ENCODE results near the gene HK1.
"Not testable (repeated sequence)": the region's sequence is repeated elsewhere in the genome, so short reads cannot be mapped to it uniquely, and the experiment has no call there.

The HK1 gene

DNA sequence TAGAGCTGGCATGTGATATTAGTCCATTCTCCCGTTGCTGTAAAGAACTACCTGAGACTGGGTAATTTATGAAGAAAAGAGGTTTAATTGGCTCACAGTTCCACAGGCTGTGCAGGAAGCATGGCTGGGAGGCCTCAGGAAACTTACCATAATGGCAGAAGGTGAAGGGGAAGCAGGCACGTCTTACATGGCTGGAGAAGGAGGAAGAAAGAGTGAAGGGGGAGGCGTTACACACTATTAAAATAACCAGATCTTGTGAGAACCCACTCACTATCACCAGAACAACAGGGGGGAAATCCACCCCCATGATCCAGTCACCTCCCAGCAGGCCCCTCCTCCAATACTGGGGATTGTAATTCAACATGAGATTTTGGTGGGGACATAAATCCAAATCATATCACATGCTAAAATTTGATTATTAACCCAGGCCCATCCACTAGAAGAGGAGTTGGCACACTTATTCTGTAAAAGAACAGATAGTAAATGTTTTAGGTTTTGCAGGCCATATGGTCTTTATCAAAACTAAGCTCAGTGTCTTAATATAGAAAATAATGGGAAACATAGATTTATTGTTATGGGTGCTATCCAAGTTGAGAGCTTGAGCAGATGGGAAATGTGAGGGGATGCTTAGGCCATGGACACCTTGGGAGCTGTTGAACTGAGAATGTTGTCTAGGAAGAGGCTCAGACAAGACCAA, 18.6 kb upstream of the HK1 start:
- no peak for DNase-seq

DNA sequence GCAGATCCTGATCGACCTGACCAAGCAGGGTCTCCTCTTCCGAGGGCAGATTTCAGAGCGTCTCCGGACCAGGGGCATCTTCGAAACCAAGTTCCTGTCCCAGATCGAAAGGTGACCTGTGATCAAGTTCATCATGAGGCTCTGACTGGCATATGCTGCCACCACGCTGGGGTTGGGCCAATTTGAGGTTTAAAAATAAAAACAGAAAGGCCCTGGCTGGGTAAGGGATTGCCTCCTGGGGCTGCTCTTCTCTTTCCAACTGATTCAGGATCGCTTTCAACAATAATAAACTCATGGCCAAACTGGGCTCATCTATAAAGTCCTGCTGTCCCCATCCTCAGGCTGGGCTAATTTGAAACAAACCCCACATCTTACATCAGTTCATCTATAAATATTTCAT, 17.1 kb upstream of the HK1 start:
- no peak for DNase-seq

DNA sequence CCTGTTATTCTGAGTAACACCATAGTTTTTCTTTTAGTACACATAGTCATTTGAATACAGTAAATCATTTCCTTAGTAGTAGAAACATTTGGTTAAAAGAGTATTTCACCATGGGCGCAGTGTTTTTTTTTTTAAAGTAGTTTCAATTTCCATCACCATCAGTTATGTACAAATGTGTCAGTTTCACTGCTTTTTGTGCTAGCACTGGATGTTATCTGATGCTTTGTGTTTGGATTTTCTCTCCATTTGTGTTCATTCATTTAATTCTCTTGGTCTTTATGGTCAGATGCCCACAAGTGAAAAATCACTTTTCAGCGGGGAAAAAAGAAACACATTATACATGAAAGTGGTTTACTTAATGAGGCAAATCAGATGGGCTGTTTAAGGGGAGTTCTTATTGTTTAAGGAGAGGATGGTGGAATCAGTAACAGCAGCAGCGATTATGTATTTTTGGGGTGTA, 16.0 kb upstream of the HK1 start:
- no peak for DNase-seq

DNA sequence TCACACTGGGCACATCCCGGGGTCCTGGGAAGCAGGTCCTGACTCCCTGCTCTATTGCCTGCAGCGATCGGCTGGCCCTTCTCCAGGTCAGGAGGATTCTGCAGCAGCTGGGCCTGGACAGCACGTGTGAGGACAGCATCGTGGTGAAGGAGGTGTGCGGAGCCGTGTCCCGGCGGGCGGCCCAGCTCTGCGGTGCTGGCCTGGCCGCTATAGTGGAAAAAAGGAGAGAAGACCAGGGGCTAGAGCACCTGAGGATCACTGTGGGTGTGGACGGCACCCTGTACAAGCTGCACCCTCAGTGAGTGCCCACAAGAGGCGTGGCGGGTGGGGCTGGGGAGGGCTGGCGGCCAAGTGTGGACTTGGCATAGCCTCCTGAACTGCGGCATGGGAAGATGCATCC, 12.8 kb upstream of the HK1 start:
- no peak for DNase-seq

DNA sequence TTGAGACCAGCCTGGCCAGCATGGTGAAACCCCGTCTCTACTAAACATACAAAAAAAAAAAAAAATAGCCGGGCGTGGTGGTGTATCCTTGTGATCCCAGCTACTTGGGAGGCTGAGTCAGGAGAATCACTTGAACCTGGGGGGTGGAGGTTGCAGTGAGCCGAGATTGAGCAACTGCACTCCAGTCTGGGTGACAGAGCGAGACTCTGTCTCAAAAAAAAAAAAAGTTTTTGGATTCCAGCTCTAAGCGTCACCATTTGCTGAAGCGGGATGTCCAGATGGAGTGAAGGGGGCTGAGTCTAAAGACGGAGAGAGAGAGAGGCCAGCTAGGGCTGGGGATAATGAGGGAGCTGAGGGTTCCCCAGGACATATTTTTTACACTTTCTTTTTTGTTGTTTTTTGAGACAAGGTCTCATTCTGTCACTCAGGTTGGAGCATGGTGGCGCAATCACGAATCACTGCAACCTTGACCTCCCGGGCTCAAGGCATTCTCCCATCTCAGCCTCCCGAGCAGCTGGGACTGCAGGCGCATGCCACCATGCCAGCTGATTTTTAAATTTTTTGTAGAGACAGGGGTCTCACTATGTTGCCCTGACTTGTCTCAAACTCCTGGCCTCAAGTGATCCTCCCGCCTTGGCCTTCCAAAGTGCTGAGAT, 9.4 kb upstream of the HK1 start:
- DNase-seq = no peak

DNA sequence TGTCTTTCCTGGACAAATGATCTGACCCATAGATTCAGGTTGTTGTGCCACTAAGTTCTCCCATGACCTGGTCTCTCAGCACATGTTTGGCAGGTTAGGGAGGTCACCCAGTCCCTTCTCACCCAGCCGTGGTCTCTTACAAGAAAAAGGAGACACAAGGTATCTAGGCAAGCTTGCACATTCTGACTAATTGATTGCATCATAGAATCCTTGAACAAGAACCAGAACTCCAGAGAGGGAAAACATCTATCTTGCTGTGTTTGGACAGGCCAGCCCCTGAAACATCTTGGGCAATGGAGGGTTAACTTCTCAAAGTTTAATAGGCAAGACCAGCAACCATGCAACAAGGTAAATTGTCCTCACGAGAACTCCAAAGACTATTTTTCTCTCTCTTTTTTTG, 8.5 kb upstream of the HK1 start:
- DNase-seq = peak; percentile 35

DNA sequence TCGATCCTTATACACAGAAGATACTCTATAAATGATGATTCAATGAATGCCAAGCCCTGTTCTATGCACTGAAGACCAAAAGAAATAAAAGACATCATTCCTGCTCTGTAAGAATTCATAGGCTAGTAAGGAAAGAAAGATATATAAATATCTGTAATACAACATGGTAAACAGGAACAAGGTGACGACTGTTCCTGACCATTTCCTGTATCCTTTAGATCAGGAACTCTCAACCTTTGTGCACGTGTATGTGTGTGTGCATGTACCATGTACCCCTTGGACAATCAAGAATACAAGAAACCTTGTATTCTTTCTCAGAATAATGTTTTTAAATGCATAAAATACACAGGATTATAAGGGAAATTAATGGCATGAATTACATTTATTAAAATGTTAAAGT, 7.3 kb upstream of the HK1 start:
- DNase-seq = no peak

DNA sequence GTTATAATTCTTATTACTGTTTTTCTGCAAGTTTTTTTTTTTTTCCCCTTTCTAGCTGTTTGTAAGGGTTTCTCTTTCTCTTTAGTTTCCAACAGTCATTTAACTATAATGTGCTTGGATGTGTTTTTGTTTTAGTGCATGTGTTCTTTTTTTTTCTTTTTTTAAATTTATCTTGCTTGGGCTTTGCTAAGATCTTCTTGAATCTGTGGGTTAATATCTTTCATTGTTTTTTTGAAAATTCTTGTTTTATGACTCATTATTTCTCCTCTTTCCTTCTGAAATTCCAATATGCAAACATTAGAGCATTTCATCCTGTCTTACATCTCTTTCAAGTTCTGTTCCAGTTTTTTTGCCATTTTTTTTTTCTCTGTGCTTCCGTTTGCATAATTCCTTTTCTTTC, 5.7 kb upstream of the HK1 start:
- no peak for DNase-seq

DNA sequence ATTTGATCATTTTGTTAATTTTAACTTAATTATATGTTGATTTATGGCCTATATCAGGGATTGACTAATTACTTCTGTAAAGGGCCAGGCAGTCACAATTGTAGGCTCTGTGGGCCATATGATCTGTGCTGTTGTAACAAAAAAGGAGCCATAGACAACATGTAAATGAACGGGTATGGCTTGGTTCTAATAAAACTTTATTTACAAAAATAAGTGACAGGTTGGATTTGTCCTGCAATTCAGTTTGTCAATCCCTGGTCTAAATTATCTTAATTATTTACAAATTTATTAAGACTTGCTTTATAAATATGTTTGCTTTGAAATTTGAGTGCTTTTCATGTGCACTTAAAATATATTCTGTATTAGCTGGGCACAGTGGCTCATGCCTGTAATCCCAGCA, 2.9 kb upstream of the HK1 start:
- no peak for DNase-seq

DNA sequence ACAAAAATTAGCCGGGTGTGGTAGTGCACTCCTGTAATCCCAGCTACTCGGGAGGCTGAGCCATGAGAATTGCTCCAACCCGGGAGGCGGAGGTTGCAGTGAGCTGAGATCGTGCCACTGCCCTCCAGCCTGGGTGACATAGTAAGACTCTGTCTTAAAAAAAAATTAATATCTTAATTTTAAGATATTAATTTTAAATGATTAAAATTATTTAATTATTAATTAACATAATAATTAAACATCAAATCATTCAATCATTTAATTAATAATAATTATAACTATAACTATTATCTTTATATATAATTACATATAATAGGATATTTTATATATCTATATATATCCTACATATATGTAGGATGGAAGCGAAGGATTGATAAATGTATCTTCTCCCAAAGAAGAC, 1.8 kb upstream of the HK1 start:
- no peak for DNase-seq

DNA sequence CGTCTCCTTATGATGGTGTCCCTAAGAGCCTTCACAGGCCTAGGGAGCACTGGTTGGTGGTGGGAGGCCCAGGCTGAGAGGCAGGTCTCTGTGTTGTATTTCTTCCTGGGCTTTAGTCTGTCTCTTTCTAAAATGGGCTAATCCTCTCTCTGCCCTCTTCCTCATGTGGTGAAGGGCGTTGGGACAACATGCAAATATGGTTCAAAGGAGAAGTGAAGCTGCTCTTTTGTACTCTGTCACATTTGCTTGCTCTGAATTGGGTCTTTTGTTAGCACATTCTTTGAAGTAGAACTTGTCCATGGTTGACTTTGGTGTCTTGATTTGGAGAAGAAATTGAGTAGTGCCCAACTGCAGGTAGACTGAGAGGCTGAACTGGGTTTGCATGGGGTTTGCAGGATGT, 814 bp downstream of the HK1 start:
- DNase-seq = no peak

DNA sequence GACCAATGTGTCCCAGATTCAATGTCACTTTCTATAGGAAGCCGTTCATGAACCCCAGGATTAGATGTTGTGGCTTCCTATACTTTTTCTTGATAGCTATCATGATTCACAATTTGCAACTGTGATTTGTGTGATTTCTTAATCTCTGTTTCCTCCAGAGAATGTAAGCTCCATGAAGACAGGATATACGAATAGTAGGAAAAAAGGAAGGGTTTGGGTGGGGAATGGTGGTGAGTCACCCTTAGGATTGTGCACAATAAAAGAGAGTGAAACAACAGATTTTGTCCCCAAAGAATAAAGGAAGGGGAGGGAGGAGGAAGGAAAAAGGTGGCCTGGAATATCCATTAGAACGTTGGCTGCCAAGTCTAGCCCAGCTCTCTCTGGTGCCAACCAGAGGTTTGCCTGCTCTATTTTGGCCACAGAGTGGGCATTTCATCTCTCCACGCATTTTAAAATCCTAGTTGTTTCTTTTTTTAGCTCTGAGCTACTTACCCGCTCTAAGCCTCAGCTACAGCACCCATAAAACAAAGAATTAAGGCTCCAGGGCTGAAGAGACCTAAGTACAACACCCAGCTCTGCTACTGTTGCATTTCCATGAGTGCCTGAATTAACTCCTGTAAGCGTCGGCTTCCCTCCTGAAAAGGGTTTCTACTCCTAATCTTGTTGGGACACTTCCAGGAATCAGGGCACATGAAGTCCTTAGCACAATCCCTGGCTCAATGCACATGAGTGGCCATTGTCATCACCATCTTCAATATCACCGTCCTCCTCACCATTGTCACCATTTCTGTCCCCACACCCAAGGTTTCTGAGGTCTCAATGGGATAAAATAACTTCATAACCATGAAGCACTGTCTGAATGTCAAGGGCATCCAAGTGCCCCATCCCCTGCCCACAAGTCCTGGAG, 3.5 kb downstream of the HK1 start:
- no peak for DNase-seq

DNA sequence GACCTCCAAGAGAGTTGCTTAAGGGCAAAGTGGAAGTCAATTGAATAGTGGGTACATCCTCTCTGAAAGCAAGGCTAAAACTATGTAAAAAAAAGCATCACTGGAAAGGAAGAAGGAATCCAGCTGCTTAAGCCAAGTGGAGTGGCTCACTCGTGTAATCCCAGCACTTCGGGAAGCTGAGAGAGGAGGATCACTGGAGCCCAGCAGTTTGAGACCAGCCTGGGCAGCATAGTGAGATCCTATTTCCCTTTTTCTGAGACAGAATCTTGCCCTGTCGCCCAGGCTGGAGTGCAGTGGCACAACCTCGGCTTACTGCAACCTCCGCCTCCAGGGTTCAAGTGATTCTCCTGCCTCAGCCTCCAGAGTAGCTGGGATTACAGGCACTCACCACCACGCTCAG, 6.1 kb downstream of the HK1 start:
- not testable (repeated sequence) for DNase-seq

DNA sequence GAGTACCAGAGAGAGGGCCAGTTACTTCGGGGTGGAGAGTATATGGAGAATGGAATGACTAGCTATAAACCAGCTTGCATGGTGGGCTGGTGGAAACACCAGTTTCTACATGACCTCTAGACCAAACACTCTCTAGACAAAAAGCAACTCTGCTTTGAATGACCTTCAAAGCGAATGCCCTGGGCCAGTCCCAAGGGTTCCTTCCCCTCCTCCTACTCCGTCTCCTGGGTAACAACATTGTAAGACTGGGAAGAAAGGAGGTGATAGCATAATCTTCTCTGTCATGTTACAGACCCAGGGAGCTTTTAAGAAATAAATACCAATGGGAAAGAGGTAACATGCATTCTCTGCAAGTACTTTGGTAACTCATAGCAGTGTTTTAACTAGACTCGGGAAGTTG, 7.4 kb downstream of the HK1 start:
- no peak for DNase-seq

DNA sequence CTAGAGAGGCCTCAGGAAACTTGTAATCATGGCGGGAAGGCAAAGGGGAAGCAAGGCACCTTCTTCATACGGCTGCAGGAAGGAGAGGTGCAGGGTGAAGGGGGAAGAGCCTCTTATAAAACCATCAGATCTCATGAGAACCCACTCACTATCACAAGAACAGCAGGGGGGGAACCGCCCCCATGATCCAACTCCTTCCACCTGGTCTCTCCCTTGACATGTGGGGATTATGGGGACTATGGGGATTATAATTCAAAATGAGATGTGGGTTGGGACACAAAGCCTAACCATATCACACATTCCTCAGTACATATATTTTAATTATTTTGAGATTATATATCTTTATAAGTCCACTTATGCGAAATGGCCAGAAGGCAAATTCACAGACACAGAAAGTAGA, 8.9 kb downstream of the HK1 start:
- no peak for DNase-seq

DNA sequence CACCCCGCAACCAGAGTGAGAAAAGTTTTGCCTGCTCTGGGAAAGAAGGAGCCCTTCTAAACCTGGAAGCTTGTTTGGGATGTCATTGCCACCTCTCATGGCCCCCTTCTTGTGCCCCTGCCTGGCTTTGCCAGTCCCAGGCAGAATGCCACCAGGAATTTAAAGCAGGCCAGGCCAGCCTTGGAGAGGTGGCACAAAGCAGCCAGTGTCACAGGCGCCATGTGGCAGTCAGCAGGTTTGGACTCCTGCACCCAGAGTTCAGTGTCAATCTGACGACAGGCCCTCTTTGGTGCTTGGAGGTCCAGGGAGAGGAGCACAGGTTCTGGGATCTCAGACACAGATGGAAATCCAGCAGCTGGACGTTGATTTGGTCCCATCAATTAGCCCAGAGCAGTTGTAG, 12.7 kb downstream of the HK1 start:
- DNase-seq = no peak

DNA sequence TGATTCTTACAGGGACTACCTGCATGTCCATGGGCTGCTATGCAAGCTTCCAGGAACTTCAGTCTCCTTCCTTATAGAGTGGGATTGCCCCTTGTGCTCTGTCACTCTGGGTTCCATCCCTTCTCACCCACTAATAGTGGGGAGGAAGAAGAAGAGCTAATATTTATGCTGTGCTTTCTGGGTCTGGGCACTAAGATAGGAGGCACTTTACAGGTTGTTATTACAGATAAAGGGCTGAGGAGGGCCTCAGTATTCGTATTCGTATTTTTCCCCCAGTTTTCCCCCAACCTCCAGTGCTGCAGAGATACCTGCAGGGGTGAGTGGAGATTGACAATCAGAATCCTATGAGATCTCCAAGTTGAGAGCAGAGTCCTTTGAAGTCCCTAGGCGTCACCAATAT, 14.2 kb downstream of the HK1 start:
- DNase-seq = no peak

DNA sequence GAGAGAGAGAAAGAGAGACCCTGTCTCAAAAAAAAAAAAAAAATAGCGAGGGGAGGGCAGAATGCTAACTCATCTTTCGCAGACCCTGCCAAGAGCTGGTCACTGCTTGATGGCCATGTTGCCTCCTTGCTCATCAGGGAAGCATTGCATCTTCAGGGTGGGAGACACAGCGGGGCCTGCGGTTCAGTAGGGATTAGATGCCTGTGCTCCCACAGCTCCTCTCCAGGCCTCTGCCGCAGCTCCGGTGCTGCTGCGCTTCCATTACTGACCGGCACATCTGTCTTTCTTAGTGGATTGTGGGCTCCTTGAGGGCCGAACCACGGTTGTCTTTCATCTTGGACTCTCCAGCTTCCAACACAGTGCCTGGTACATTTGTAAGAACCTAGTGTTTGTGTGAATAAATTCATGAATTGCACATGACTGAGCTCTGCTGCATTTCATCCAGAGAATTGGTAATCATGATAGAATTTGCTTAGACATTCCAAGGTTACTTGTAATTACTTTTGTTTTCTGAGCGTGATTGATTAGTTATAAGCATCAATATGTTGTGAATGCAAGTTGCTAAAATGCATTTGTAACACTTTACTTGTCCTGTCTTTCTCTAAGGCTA, 16.8 kb downstream of the HK1 start:
- no peak for DNase-seq

DNA sequence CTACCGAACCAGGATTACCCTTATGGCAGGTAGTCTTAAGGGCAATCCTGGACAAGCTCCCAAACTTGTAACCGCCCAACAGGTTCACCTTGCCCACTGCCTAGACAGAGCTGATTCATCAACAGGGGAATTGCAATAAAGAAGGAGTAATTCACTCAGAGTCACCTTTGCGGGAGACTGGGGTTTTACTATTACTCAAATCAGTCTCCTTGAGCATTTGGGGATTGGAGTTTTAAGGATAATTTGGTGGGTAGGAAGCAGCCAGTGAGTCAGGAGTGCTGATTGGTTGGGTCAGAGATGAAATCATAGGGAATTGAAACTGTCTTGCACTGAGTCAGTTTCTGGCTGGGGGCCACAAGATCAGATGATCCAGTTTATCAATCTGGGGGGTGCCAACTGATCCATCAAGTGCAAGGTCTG, 25.3 kb downstream of the HK1 start:
- DNase-seq = no peak

DNA sequence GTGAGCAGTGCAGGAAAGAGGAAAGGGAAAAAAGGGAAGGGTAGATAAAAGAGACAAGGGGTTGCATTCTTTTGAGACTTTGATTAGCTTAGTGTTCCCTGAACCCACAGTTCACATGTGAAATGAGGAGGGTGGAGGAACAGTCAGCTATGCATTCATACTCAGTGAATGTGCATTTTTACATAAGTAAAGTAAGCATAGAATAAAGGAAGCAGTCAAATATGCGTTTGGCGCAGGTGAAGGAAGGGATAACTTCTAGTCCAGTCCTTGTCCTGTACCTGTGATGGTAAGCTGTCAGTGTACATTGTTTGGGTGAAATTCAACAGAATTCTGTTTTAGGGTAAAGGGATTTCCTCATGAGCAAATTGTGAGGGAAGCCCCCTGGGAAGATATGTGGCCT, 28.1 kb downstream of the HK1 start:
- no peak for DNase-seq

DNA sequence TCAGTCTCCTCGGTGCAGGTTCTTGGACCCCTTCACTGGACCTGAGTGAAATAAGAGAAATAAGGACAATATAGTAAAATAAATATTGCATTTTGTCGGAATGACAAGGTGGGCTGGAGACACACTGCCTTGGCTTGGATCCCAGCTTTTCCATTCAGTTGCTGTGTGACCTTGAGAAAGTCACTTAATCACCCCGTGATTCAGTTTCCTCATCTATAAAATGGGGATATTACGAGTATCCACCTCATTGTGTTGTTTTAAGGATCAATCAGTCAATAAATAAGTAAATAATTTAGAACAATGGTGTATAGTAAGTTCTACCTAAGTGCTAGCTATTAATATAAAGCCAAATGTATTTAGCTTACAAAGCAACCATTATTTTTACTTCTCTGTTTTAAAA, 29.1 kb downstream of the HK1 start:
- no peak for DNase-seq

DNA sequence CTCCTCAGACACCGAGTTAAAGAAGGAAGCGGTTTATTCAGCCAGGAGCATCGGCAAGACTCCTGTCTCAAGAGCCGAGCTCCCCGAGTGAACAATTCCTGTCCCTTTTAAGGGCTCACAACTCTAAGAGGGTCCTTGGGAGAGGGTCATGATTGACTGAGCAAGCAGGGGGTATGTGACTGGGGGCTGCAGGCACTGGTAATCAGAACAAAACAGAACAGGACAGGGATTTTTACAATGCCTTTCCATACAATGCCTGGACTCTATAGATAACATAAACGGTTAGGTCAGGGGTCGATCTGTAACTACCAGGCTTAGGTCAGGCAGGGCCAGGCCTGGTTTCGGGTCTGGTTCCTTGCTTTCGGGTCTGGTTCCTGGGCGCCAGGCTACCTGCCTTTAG, 30.0 kb downstream of the HK1 start:
- peak; percentile 52 for DNase-seq

DNA sequence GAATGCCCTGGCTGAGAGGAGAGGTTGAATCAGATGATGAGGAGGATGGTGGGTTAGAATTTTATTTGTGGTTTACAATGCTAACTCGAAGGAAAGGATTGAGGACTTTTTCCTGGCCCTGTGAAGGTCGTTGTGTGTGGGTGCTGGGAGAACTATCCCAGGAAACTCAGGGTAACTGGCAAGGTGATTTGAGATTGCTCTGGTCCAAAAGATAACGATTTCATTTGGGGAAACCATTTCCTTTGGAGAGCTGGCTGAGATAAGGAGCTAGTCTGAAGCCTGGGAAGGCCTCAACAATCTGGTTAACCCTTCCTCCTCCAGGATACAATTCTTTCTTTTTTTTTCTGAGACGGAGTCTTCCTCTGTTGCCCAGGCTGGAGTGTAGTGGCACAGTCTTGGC, 33.0 kb downstream of the HK1 start:
- DNase-seq = no peak

DNA sequence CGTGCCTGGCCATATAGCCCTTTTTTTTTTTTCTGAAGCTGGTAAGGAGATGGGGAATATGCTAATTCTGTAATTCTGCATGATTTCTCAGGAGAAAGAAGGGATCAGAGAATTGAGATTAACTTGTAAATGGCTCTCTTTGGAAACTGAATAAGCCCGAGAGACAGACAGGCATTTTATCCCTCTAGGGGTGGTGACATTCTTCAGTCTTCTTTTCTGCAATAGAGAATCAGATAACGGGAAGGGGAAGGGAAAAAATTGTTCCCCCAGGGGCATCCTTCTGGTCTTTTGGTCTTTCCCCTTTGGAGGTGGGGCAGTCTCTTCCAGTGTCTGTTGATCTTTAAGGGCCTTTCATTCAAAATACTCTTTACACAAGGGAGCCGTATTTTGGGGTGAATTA, 34.2 kb downstream of the HK1 start:
- peak; percentile 34 for DNase-seq

All from OCI-M1 (cell line).